Measurements from ENCODE around the gene MRPS22.

MRPS22 gene

DNA sequence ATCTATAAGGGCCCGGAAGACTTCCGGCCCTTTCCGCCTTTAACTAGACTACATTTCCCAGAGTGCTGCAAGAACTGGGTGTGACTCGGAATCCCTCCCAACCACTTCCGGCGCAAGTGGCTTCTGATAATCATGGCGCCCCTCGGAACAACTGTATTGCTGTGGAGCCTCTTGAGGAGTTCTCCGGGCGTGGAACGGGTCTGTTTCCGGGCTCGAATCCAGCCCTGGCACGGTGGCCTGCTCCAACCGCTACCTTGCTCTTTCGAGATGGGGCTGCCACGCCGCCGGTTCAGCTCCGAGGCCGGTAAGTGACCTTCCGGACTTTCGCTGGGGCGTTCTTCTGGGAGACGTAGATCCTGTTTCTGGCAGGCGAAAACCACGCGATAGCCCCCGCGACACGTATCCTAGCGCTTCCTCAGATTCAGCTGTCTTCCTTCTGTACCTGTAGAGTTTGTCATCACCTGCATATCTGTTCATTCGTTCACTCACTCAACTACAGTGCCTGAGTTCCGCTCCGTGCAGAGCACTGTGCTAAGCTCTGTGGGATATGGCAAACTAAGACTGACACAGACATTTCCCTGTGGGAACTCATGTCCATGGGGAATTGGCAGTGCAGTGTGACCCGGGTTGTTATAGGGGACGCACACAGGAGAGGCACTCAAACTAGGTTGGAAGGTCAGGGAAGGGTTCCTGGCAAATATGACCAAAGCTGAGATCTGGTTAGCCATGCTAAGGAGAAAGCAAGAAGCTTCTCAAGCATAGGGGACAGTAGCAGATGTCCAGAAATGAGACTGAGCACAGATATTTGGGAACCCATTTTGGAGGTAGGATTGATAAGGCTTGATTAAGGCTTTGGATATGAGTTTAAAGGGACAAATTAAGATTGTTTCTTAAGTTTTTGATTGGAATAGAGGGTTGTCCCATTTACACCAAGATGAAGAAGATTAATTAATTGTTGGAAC, at the start of gene MRPS22:
TSS of gene MRPS22 (plus strand) at position 126 of the 962 bp plus-strand sequence. CDS start at position 133, 7 bp downstream.
- peak; percentile 48 to 69 (median 56) for DNase-seq

- DNase-seq, result no peak
These were observed 48.8 kb upstream of the MRPS22 start for GRCh38 chr3:139295040-139295439.

GRCh38 chr3:139296141-139296718, 47.6 kb upstream of the MRPS22 start:
- no peak for DNase-seq

- DNase-seq, result no peak
These were observed 46.1 kb upstream of the MRPS22 start for GRCh38 chr3:139297588-139298311.

GRCh38 chr3:139299261-139300132, 44.3 kb upstream of the MRPS22 start:
- no peak for DNase-seq

GRCh38 chr3:139300416-139300815, 43.4 kb upstream of the MRPS22 start:
- no peak for DNase-seq

- no peak for DNase-seq
These were observed 42.6 kb upstream of the MRPS22 start for GRCh38 chr3:139301183-139301582.

DNA sequence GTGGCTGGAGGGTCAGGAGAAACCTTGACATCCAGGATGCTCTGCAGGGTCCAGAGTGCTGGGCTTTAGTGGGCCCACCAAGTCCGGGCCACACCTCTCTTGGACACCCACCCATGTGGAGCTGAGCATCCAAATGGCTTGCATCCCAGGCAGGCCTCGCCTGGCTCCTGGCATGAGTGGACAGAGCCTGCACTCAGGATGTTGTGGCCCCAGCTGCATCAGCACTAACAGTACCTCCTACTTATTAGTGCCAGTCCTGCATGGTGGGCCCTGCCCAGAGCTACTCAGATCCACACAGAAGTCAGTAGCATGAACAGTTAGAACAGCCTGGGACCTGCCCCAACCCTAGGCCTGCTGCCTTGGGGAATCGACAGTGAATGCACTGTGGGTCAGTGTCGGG, 42.2 kb upstream of the MRPS22 start:
- no peak for DNase-seq

DNA sequence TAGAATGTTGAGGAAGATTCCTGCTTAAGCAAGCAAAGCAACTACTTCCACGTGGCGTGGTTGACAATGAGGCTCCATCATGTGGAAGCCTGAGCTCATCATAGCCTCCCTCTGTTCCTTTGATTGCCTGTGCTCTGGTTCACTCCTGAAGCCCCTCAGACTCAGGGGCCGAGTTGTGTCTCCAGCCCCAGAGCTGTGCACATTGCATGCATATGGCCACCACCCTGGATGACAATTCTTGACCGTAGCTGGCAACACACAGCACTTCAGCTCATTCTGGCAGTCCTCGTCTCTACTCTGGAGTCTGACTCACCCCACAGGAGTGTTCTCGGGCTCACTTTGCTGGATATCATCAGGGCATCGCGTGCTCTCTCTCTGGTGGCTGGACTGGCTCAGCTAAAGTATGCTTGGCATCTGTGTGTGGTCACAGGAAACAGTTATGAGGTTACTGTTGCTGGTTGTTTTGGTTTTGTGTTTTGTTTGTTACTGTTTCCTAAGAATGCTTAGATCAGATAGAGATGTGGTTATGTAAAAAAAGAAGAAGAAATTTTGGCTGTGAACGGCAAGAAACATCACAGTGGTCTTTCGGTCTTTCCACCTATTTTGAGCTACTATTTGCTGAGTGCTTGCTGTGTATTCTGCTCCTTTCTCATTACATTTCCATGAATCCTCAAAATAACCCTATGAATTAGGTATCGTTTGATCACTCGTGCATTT, 41.6 kb upstream of the MRPS22 start:
- no peak for DNase-seq

- no peak for DNase-seq
These were observed 41.1 kb upstream of the MRPS22 start for GRCh38 chr3:139302801-139303113.

DNA sequence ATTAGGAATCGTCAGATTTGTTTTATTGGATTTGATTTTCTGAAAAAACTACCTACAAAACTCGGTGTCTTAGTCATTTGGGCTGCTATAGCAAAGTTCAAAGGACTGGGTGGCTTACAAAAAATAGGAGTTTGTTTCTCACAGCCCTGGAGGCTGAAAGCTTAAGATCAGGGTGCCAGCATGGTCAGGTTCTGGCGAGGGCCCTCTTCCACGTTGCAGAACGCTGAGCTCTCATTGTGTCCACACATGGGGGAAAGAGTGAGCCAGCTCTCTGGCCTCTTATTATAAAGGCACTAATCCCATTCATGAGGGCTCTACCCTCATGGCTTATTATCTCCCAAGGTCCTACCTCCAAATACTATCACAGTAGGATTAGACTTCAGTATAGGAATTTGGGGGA, 40.6 kb upstream of the MRPS22 start:
- DNase-seq, result no peak

DNA sequence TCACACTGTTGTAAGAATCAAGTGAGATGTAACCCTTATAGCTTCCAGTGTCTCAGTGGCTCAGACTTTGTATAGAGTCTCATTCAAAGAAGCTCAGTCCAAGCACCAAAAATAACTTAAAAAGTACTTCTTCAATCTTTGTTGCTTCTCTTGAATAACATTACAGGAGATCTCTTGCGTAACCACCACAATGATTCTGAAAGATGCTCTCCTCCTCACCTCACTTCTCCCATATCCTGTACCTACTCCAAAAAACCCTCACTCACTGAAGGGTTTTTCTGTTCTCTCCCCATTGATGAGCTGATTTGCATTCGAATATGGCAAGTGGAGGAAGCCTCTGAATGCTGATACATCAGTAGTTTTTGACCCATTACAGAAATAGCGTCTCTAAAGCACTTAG, 39.4 kb upstream of the MRPS22 start:
- no peak for DNase-seq

DNA sequence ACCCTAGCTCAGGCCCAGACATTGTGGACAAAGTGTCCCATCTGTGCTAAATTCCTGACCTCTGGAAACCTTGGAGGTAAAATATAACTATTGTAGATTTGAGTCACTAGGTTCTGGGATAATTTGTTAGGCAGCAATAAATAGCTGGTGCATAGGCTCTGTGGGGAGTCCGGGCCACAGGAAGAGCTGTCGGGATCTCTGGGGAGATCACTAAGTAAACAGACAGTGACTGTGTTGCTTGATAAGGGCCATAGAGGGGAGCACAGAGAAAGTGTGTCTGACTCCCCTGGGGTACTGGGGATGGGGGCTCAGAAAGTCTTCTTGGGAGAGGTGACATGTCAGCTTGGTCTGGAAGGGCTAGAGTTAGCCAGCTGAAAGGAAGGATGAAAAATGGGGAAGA, 37.7 kb upstream of the MRPS22 start:
- no peak for DNase-seq

DNA sequence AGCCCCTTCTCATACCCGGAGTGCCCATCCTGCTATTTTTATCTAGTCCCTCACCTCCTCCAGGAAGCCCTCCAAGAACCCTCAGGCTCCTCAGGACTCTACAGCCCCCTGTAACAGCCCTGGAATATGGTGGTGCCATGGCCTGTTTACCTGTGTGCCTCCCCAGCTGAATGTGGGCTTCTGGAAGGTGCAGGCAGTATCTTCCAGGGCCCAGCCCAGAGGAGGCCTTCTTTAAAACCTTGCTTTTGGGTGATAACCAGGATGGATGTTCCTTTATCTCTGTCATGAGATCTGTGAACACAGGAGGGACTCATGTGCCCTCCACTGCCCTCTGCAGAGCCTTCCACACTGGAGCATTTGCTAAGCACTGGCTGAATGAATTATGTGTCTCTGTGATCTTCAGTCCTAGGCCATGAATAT, 36.7 kb upstream of the MRPS22 start:
- DNase-seq, result no peak

DNA sequence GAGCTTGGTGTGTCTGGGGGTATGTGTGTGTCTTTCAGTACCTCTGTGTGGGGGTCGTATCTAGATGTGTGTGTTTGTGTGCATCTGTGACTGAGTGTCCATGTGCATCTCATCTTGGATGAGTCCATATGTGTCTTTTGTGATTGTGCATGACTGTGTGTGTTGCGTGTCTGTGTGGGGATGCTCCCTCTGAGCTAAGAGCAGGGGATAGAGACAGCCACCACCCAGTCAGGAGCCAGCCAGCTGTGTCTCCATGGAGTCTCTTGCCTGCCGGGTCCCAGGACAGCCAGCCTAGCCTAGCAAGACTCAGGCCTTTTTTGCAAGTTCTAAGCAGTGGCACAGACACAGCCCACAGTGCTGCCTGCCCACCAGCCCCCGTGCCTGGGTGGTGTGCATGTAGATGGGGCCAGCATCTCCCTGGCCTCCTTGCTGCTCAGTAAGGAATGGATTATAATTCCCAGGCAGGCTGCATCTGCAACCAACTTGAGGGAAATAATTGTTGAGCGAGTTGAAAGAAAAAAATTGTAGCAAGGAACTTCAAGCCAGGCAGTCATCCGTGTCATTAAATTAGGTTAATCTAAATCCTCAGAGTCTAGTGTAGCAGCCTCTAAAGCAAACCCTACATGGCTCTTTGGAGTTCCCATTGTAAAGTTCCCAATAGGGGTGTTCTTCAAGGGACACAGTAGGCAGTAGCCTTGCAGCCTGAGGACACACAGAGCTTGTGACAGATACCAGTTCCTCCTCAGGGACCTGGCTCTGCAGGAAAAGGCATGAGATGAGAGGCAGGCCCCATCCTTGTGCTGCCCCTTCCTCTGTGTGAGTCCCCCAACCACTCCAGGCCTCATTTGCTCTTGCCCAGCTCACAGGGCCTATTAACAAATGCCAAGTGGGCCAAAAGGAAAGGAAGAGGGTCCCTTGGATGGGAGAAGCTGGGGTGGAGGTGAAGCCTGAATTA, 35.9 kb upstream of the MRPS22 start:
- DNase-seq, result no peak

DNA sequence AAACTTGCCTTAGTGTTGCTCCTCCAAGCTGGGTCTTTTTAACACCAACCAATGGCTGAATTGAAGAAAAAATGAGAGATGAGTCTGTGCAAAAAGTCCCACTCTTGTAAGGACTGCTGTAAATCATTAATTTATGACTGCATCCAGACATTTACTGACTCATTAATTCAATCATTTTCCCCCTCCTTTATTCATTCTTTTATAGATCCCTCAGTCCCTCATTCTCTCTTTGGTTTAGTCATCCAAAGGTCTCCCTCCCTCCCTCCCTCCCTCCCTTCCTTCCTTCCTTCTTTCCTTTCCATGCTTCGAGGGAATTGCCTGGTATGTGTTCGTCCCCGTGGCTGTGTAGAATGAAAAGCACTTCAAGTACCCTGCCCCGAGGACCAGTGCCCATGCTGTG, 35.3 kb upstream of the MRPS22 start:
- DNase-seq, result no peak

DNA sequence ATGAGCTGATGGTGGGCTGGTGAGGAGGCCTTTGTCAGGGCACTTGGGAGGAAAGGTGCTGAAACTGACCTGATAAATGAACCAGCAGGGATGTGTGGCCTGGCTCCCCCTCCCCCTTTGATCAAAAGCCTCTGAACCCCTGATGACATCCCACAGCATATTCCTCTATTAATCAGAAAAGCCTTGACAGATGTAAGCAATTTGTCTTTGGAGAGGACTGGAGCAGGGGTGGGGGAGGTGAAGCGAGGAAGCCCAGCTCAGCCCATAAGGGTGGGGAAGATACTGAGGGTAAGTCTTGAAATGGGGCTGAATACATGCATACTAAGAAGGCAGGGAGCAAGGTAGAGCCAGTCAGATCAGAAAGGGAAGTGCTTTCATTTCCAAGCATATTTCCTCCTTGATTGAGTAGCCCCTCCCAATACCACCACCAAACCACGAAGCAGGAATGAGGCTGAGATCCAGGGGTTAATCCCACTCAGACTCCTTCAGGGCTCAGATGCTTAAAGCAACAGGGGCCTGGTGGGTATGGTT, 34.7 kb upstream of the MRPS22 start:
- no peak for DNase-seq

- DNase-seq, result no peak
These were observed 33.9 kb upstream of the MRPS22 start for GRCh38 chr3:139309880-139310279.

GRCh38 chr3:139310474-139310933, 33.3 kb upstream of the MRPS22 start:
- no peak for DNase-seq

- no peak for DNase-seq
These were observed 32.3 kb upstream of the MRPS22 start for GRCh38 chr3:139311557-139311956.

DNA sequence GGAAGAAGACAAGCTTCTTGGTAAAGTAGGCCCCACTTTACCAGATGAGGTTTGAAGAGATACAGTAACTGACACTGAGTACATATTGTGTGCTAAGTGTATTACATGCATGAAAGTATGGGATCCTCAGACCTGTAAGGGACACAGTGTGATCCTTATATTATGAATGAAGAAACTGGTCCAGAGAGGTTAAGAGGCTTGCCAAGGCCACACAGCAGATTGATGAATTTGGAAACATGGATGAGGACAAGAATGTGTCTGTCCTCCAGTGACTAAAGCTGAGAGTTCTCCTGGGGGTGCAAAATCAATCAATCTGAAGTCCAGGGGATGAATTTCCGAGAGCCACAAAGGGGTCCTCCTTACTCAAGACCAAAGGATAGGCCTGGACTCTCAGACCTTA, 31.4 kb upstream of the MRPS22 start:
- no peak for DNase-seq

All from activated CD4-positive, CD25-positive, alpha-beta regulatory T cell (primary cell).